K562 (cell line): ENCODE measurements around the gene REP15. TPM values are rescaled to one million over a fixed set of nuclear protein-coding genes. Genes with fewer than 3 reads are reported as not detected.

Experiments
- ATAC-seq: fragments of 200-7000 bp; cut with Tn5 transposase; 3 replicates; pipeline ENCODE4 v1.9.1; 2020; ENCODE audit warnings: moderate library complexity
- BruUV-seq: library from RNA; stranded (reverse); fragments of 400-500 nt; replicated peaks from 2 replicates; lab custom pipeline; 2021; lab: Mats Ljungman, UMichigan
- CTCF ChIA-PET: fragments of 300-600 bp; formaldehyde crosslinking; extraction: SDS; loops from one replicate; lab custom pipeline; 2021; ENCODE audit warnings: low intra/inter-chr PET ratio; lab: Yijun Ruan, JAX
- POLR2A ChIA-PET: fragments of 300-600, 350-650 bp; sonication (Branson Sonifier 250); formaldehyde crosslinking; extraction: SDS; loops from one replicate; lab custom pipeline; 2021; ENCODE audit warnings: antibody characterized with exemption, inconsistent platforms; lab: Yijun Ruan, JAX
- DNase-seq, 4 experiments: peaks; one replicate each; pipeline versions ENCODE4 v3.0.0 to v3.0.0-alpha.2; 2011 to 2018; ENCODE audit warnings: low spot score in 3 of 4, mixed read lengths in 3 of 4; ENCODE audit errors: extremely low read depth in 1 of 4
- FAIRE-seq: peaks from 2 replicates; lab custom pipeline; 2011; peaks lifted over from hg19 to GRCh38; lab: Jason Lieb, UNC
- H2AFZ ChIP-seq: 2 replicates; pipeline ENCODE4 v1.6.0; 2011; ENCODE audit warnings: low read depth, low read length, control low read depth, inconsistent platforms
- H3K27ac ChIP-seq: fragments of 200-600 bp; 3 replicates; pipeline ENCODE4 v1.8.0; 2011; ENCODE audit warnings: low read depth, mild to moderate bottlenecking, control low read depth, inconsistent platforms, low read length, moderate library complexity, mixed read lengths; ENCODE audit errors: extremely low read depth
- H3K27me3 ChIP-seq, 2 experiments: fragments of 300-600 bp in 1 of 2; 2 replicates in 1 of 2; 3 replicates in 1 of 2; pipeline versions ENCODE4 v1.6.0 to v1.8.0; 2011; ENCODE audit warnings: inconsistent platforms in 2 of 2, low read length in 2 of 2, mild to moderate bottlenecking in 1 of 2, mixed read lengths in 1 of 2, moderate library complexity in 1 of 2; ENCODE audit not compliant: control insufficient read depth in 2 of 2, insufficient read depth in 2 of 2
- H3K36me3 ChIP-seq: fragments of 300-600 bp; 3 replicates; pipeline ENCODE4 v1.8.0; 2011; ENCODE audit warnings: mild to moderate bottlenecking, low read length, inconsistent platforms; ENCODE audit not compliant: control insufficient read depth, insufficient read depth
- H3K4me1 ChIP-seq, 2 experiments: fragments of 200-600 bp in 1 of 2; replicated peaks in 1 of 2; 2 replicates in 1 of 2; 3 replicates in 1 of 2; pipeline versions ENCODE4 v1.5.1 to v1.8.0; 2011; ENCODE audit warnings: inconsistent platforms in 2 of 2, low read length in 2 of 2, mild to moderate bottlenecking in 1 of 2, mixed read lengths in 1 of 2, moderate library complexity in 1 of 2; ENCODE audit not compliant: control insufficient read depth in 2 of 2, insufficient read depth in 2 of 2
- H3K4me2 ChIP-seq: 2 replicates; pipeline ENCODE4 v1.6.1; 2011; ENCODE audit warnings: low read length, control low read depth, inconsistent platforms, mixed read lengths; ENCODE audit not compliant: insufficient read depth
- H3K4me3 ChIP-seq: fragments of 200-600 bp; sonication (generic), shearing (Covaris generic); 2 replicates; pipeline ENCODE4 v1.5.1; 2016; ENCODE audit warnings: control low read depth, inconsistent platforms
- H3K79me2 ChIP-seq: fragments of 200-600 bp; 3 replicates; pipeline ENCODE4 v1.8.0; 2011; ENCODE audit warnings: low read length, inconsistent platforms; ENCODE audit not compliant: control insufficient read depth, insufficient read depth
- H3K9ac ChIP-seq, 2 experiments: 2 replicates each; pipeline versions ENCODE4 v1.6.0 to v1.6.1; 2011; ENCODE audit warnings: low read depth in 2 of 2, low read length in 2 of 2, control low read depth in 1 of 2, inconsistent platforms in 1 of 2, mild to moderate bottlenecking in 1 of 2, mixed read lengths in 1 of 2; ENCODE audit not compliant: insufficient read depth in 1 of 2
- H3K9me1 ChIP-seq: one replicate; pipeline ENCODE4 v1.6.0; 2011; ENCODE audit warnings: inconsistent platforms, mild to moderate bottlenecking, low read length, moderate library complexity; ENCODE audit not compliant: control insufficient read depth, insufficient read depth
- H3K9me3 ChIP-seq: replicated peaks from 2 replicates; pipeline ENCODE4 v1.5.1; 2011; ENCODE audit warnings: low read depth, low read length, inconsistent platforms; ENCODE audit not compliant: control insufficient read depth, insufficient read depth
- H4K20me1 ChIP-seq: replicated peaks from 2 replicates; pipeline ENCODE4 v1.6.1; 2011; ENCODE audit warnings: low read length, inconsistent platforms, mixed read lengths; ENCODE audit not compliant: control insufficient read depth, insufficient read depth
- BRD9 ChIP-seq: fragments of 450-650 bp; IDR thresholded peaks from 2 replicates; pipeline ENCODE4 v1.6.1; 2018; ENCODE audit warnings: low read depth; ENCODE audit not compliant: partially characterized antibody
- MCM7 ChIP-seq, 2 experiments: fragments of 450-650 bp; IDR thresholded peaks; 2 replicates each; pipeline ENCODE4 v1.6.1; 2016 to 2018
- TFAM ChIP-seq: fragments of 250-450 bp; sonication (Bioruptor Pico); conservative IDR thresholded peaks from 2 replicates; pipeline ENCODE4 v1.5.0; 2021; ENCODE audit warnings: mild to moderate bottlenecking, moderate library complexity
- ZNF75A ChIP-seq: fragments of 450-650 bp; formaldehyde crosslinking; IDR thresholded peaks from 2 replicates; pipeline ENCODE4 v1.4.0; 2020; ENCODE audit warnings: mild to moderate bottlenecking
- WGBS: fragments of 100-300 bp; shearing (Covaris generic); methylation state at CpG from one replicate; pipeline ENCODE4 v1.1.6; 2016; ENCODE audit warnings: low coverage, mixed read lengths; ENCODE audit not compliant: insufficient coverage; ENCODE audit errors: missing lambda C conversion rate; 5-methylcytosine and 5-hydroxymethylcytosine counted together
- in situ Hi-C: fragments of 300-500 bp; cut with MboI; formaldehyde crosslinking; loops from 4 replicates; pipeline ENCODE4 v1.15.0; 2018; ENCODE audit warnings: inconsistent platforms, mixed read lengths
- intact Hi-C: fragments of 100-400 bp; cut with micrococcal nuclease; formaldehyde crosslinking; loops from 2 replicates; pipeline ENCODE4 v1.14.2; 2022
- polyA plus RNA-seq, 8 experiments: library from polyadenylated mRNA; depleted of rRNA in 4 of 8; stranded (reverse) in 5 of 8; unstranded in 3 of 8; fragments of >200 nt; fragmentation: Nextera tagmentation in 2 of 8; fragmentation: Illumina TruSeq in 1 of 8; extraction: Ambion mirVana in 2 of 8; extraction: Trizol in 1 of 8; gene quantifications; 2 replicates each; pipeline versions ENCODE4 v1.2.1 to v1.2.3, GENCODE V29; 2011 to 2014; ENCODE audit warnings: inconsistent platforms in 1 of 8, missing spikeins in 1 of 8
- total RNA-seq, 7 experiments: library from RNA; depleted of rRNA in 6 of 7; stranded (reverse); fragments of >200 nt in 6 of 7; fragmentation: Illumina TruSeq in 2 of 7; extraction: Trizol in 2 of 7; gene quantifications; 2 replicates each; pipeline versions ENCODE4 v1.2.1 to v1.2.3, GENCODE V29; 2011 to 2021; ENCODE audit warnings: low replicate concordance in 1 of 7
- TF ChIP-seq, protein P1 (sequence below): fragments of 450-650 bp; IDR thresholded peaks from 2 replicates; pipeline ENCODE4 v1.6.1; 2016; ENCODE audit warnings: mild to moderate bottlenecking

The REP15 gene
- total and polyA plus RNA-seq, 9 of the 15 experiments (the other 6 are each of a cell fraction or from before 2014, with no cell fraction given): not detected

DNA sequence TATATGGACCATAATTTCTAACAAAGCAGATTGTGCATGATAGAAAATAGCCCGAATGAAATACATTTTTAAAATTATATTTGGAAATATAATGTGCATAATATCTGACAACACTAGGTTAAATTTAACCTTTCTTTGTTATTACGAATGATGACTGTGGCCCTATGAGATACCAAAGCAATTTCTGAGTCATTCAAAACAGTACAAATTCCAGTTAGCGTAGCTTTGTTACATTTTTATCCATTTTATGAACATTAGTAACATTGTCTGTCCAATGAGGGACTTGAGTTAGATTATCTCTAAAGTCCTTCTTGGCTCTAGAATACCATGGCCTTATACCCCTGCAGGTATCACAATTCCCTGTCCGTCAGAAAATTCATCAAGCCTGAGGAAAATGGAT, 39.0 kb upstream of the REP15 start:
- DNase-seq (no peak), ATAC-seq (no peak), FAIRE-seq (no peak)
- TF ChIP-seq, protein P1, sequence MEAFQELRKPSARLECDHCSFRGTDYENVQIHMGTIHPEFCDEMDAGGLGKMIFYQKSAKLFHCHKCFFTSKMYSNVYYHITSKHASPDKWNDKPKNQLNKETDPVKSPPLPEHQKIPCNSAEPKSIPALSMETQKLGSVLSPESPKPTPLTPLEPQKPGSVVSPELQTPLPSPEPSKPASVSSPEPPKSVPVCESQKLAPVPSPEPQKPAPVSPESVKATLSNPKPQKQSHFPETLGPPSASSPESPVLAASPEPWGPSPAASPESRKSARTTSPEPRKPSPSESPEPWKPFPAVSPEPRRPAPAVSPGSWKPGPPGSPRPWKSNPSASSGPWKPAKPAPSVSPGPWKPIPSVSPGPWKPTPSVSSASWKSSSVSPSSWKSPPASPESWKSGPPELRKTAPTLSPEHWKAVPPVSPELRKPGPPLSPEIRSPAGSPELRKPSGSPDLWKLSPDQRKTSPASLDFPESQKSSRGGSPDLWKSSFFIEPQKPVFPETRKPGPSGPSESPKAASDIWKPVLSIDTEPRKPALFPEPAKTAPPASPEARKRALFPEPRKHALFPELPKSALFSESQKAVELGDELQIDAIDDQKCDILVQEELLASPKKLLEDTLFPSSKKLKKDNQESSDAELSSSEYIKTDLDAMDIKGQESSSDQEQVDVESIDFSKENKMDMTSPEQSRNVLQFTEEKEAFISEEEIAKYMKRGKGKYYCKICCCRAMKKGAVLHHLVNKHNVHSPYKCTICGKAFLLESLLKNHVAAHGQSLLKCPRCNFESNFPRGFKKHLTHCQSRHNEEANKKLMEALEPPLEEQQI: no peak
- TF ChIP-seq MCM7 (IDR thresholded peaks at IDR 0.05) (no peak), BRD9 (no peak), ZNF75A (no peak), TFAM (no peak)
- H3K79me2 ChIP-seq: no peaks in the 10 kb centered on the region
- intact Hi-C loops: no loop called here
- H3K9me3 ChIP-seq: no peaks in the 10 kb centered on the region
- H2AFZ ChIP-seq: no peak overlapping the region
- 2% methylated on average over 4 of the region's 4 CpGs for WGBS
- H3K4me3 ChIP-seq: no peak overlapping the region
- H3K4me2 ChIP-seq: no peak overlapping the region
- H3K4me1 ChIP-seq: no peaks in the 10 kb centered on the region
- no TSS peak for BruUV-seq
- no peaks in the 10 kb centered on the region for H4K20me1 ChIP-seq
- peaks cover 0 to 2% of the 10 kb centered on the region in 2 experiments; a peak in 1 of 5 replicates for H3K27me3 ChIP-seq
- H3K36me3 ChIP-seq: no peaks in the 10 kb centered on the region
- in situ Hi-C loops: no loop called here
- no peaks in the 10 kb centered on the region for H3K9me1 ChIP-seq
- H3K9ac ChIP-seq: no peak overlapping the region
- no peak overlapping the region for H3K27ac ChIP-seq
- POLR2A ChIA-PET: no interaction called here
- CTCF ChIA-PET: no interaction called here
